Kidney tubule cell (primary cell): Measurements from ENCODE around the gene PDGFC.

ENCODE experiments used
- DNase-seq: peaks from one replicate; pipeline ENCODE4 v3.0.0-alpha.2; 2018; ENCODE audit warnings: low spot score

PDGFC gene, protein sequence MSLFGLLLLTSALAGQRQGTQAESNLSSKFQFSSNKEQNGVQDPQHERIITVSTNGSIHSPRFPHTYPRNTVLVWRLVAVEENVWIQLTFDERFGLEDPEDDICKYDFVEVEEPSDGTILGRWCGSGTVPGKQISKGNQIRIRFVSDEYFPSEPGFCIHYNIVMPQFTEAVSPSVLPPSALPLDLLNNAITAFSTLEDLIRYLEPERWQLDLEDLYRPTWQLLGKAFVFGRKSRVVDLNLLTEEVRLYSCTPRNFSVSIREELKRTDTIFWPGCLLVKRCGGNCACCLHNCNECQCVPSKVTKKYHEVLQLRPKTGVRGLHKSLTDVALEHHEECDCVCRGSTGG

DNA sequence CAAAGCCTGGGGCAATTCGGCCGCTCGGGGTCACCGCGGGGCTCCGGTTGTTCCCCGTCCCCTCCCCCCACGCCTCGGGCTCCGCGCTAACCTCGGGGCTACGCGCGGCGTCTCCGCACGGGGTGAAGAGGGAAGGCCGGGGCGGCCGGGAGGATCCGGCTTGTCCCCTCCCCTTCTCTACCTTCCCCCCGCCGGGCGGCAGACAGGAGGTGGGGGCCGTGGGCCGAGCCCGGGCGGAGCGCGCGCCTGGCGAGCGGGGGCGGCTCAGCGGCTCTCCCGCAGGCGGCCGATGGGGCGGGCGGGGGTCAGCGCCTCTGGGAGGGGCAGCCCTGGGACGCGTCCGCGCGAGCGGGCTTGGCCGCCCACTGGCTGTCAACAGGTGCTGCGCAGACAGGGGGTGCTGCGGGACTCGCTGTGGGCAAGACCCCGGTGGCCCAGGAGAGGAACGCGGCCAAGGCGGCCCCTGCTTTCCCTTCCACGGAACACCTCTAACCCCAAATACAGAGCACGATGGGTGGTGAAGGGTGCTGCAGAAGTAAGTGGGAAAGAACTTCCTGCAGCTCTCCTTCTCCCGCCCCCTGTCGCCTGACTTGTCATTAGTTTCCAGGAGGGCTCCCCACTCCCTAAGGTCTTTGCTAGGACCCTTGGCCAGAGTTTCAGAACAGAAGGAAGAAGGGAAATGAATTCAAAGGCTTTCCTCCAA, at the start of gene PDGFC:
PDGFC (minus strand) TSS at position 124 of the 703 bp plus-strand sequence. CDS start 896 bp downstream, outside the sequence.
- DNase-seq, result peak; percentile 89

DNA sequence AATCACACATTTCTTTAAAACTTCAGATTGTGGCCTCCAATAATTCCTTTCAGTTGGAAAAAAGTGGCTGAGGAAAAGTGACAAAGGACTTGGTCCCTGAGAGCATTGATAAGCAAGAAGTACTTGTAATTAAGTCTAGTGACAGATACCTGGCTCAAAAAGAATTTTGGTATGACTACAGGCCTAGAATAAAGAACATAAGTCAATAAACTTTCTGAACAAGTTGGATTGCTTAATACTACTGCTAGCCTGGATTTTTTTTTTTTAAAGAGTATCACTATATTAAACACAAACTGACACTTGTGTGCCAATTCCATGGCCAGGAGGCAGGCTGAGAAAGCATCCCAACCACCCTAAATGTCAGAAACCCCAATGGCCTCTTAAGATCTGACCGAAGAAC, 49.3 kb upstream of the PDGFC start:
- no peak for DNase-seq

DNA sequence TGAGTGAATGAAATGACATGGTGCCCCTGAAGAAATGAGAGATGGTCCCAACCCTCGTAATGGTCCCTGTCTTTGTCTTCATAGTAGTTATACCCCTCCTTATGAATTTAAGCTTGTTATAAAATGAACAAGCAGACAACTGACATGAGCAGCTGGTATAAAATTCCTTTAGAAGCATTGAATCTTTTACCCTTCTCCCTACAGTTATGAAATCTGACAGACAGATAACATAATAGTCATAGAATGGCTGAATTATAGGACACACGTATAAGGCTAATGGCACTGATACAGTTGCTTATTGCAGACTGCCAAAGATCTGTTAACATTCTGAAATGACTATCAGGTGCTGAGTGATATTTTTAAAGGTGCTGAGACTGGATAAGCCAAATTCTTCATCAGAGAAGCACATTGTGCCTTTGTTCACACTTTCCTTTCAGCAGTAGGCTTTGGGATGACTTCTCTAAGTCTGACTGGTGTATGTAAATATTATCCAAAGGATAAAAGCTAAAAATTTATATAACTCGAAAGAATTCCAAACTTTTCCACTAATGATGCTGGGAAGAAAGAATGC, 47.4 kb upstream of the PDGFC start:
- DNase-seq, result no peak

DNA sequence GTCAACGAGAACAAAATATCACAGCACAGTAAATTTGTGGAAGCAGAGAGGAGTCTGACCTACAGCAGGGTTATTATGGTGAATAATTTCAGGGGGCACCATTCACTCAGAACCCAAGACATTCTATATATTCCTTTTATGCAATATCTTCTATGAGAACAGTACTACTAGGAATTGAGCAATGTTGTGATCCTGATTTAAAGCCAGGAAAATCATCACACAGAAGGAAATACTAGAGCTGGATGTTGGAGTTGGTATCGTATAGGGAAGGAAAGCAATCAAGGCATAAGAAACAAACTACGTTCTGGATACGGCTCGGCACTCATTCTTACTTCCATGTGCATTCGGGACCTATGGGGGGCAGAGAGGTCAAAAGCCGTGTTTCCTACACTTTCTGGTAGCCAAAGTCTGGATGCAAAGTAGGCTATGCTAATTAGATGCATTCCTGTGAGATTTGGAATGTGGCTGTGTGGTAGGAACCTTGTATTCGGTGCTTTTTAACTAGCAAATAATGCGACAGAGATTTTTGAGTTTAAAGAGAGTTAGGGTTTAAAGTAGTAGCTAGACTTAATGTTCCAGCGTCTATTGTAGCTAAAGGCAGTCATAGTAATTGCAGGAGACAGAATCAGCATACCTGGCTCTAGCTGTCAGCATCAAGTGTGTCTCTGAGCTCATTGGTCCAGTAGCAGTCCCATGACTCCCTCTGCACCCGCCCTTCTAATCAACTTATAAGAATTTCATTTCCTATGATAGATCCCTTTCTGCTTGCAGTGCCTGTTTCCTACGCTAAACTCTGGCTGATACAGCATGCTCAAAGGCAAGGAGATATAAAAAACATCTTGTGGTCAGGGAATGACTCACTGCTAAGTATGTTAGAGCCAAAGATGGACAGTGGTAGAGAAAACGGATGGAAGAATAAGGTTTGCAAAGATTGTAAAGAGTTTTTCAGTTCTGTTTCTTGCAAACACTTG, 43.3 kb upstream of the PDGFC start:
- DNase-seq, result peak; percentile 77

DNA sequence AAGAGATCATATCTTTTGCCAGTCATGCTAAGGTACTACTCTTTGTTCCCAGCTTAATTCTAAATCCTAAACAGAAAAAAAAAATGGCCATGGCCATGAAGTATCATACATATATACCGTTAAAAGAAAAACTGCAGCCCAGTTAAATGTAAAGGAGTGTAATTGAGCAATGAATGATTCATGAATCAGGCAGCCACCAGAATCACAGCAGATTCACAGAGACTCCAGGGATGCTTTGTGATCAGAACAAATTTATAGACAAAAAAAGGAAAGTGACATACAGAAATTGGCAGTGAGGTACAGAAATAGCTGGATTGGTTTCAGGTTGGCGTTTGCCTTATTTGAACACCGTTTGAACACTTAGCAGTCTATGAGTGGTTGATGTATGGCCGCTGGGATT, 42.1 kb upstream of the PDGFC start:
- no peak for DNase-seq

DNA sequence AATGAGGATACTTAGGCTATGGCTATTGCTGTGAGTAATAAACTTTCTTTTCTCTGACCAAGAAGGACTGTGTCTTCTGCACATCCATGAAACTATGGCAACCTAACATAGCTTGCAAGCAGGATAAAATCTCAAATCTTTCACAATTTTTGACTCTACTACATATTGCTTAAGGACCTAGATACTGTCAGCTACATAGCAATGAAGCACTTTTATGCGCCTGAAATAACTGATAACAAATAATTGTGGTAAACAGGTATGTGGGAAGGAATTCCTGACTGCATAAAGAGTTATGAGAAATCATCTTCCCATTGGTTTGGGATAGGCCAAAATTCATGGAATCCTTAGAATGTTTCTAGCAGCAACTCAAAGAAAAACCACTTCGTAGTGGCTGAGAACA, 41.2 kb upstream of the PDGFC start:
- DNase-seq, result peak; percentile 50

DNA sequence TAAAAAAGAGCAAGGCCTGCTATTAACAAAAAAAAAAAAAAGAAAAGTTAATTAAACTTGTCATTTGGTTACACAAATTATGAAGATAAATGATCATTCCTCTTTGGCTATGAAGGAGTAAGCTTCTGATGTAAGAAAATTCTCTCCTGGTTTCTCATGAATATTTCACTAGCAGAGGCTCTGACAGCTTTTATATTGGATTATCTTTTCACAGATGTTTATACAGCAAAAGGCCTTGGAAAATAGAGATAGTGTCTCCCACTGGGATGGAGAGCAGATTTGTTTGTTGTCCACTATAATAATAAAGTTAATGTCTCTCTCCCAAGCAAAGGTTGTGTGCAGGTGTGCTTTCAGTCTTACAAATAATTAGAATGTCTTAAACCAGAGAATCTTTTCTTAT, 40.7 kb upstream of the PDGFC start:
- no peak for DNase-seq

DNA sequence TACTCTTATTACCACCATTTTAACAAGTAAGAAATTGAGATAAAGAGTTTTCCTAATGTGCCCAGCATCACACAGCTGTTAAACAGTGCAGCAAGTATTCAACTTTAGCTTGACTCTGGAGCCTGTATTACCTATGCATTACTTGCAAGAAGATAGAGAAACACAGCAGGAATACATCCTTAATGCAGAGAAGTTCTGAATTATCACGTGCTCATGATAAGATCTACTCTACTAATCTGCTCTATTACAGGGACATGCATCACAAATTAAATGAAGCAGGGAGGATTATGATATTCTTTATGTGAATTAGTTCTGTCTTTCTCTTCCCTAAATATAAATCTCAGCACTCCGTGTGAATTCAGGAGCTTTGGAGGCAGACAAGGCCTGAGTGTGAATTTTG, 39.0 kb upstream of the PDGFC start:
- no peak for DNase-seq

DNA sequence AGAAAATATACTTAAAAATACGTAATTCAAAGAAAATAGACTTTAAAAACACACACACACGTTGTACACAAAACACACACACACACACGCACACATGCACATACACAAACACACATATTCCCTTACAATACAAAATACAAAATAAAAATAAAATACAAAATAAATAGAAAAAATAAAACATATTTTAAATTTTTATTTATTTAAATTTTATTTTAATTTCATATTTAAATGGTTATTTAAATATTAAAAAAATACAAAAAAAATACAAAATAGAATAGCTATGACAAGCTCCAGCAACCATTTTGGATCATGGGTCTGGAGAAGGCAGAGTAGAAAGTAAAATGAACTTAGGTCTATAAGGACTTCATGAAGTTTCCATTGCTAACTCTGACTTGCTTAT, 34.2 kb upstream of the PDGFC start:
- no peak for DNase-seq

DNA sequence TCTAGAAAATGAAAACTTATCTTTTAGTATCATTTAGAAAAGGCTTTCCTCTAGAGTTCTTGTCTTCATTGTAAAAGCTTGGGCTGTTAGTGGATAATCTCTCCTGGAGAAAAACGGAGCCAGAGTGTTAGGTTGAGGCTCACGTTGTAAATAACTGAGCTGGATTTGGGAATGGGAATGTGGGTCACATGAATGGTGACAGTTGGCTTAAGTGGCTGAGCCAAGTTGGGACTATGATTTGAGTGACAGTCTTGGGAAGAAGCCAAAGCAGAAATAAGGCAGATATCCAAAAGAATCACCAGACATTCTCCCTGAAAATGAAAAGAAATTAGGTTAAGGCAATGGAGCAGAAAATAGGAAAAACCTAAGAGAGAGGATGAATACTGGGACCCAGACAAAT, 33.6 kb upstream of the PDGFC start:
- no peak for DNase-seq

DNA sequence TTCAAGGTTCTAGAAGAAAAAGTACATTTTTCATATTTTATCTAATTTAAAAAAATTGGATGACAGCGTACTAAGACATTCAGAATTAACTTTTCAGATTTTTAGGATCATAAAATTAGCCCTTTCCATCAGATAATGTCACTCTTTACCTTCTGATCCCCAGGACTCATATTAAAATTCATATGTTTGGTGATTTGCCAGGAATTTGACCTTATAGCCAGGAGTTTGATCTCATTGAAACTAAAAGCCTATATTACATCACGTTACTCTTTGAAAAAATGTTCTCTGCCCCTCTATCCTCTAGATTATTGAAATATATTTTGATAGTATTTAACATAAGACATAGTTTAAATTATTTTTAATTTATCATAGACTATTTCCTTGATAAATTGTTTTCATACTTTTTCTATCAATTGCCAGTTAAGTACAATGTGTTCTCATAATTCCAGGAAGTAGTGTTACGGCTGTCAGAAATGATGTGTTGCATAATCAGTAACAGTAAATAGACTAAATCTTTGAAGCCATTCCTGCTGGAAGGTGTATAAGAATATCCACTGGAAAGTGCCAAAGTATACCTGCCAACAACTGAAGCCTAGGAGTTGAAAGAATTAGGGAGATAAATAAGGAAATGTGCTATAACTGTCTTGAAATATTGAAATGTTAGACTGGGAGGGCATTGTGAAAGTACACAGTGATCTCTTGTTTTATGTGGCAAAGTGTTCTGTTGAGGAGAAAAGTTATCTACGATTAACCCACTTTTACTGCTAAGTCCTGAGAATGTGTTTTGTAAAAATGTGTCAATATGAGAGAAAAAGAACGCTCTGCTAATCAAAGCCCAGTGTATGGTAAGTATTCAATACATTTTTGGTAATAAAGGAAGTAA, 32.9 kb upstream of the PDGFC start:
- DNase-seq, result peak; percentile 19

DNA sequence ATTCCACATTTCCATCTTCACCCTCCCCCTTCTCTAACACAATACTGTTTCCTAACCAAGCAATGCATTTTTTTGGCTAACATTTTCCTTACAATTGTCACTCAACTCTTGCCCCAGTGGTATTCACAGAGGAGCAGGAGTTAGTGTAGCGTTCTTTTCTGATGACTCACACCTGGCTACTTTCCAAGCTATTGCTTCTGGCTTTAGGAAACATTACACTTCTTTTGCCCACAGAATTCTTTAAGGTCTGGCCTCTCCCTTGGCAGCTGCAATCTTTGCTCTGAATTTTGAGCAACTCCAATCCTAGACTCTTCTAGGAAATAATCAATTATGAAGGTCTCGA, 27.5 kb upstream of the PDGFC start:
- peak; percentile 98 for DNase-seq

DNA sequence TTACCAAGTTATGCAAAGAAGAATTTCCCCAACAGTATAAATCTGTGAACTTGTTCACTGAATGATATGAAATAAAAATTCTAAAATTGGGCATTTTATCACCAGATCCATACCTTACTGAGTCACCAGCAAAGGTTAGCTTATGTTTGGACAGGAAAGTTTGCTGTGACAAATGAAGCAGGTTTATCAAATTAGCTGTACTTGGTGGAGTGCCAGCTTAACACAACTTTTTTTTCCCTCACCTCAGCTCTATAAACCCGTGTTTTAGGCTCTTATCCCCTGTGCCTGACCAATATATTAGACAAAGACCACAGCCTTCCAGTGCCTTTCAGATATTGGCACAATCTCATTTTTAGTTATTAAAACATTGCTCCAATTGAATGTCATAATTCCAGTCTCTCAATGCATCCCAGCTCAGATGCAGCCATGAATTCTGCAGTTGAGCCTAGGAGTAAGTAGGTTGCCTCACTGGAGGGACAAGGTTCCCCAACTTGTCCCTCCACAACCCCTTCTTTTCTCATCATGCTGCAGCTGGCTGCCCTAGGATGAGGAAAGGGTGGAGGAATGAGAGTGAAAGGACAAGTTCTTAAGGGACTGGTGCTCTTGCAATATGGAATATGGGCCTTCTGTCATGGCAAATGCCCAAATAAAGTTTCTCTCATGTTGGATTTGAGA, 27.0 kb upstream of the PDGFC start:
- no peak for DNase-seq

DNA sequence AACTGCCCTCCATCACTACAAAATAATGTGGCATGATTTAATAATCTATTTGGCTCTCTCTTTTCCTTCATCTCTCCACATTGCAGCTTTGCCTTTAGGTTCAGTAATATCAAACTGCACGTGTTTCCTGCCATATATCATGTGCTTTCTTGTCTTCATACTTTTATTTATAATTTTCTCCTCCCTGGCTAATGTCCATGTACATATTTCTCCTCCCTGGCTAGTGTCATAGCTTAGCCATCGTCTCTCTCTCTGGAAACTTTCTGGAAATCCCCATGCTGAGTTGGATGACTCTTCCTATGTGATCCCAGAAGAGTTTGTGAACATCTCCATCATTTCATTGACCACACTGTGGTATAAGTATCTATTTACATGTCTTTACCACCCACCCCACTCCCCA, 21.3 kb upstream of the PDGFC start:
- DNase-seq, result peak; percentile 51

DNA sequence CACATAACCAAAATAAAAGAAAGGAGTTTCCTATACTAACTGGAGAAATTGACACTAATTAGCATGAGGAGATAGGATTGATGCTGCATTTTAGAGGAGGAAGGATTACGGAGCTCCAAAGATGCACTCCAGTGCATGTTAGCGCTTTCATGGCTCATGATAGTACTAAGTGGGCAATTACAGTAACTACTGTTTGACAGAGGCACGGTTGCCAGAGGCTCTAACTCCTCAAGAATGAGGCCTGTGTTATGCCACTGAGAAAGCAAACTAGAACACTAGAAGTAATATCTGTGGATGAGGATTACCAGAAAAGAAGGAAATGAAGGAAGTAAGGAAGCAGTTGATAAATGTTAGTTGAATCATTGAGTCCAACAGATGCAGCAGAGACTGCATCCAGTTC, 19.6 kb upstream of the PDGFC start:
- no peak for DNase-seq

DNA sequence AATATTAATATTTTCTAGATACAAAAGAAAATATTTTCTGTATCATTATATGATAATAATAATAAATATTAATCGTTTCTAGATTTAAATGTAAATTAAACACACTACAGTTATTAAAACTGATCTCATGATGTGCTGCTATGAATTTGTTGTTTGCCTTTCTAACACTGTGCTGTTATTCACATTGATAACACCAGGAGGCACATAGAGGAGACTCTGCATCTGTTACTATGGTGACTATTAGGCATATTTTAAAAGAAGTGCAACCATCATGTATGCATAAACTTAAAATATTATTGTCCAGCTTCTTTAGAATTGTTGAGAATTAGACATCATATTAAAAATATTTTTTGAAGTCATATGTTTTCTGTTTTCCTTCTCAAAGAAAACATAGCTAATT, 11.8 kb upstream of the PDGFC start:
- no peak for DNase-seq

DNA sequence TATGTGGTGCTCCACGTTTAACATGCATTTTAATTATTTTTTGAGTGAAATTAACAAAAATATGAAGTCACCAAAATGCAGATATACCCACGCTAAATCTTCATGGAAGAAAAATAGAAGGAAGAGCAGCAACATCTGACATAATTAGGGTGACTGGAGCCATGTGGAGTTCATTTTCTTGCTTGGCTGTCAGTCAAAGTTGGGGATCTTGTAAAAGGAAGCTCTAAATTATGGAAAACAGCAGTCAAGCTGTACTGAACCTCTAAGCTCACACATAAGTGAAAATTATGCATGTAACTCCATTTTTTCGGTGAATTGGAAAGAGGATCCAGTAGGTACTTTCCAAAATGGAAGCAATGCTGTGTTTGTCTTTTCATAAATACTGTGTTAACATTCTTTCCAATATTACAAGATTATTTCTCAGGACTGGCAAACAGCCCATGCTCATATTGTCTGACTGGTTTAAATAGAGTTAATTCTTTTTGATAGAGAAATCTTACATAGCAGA, 9.7 kb upstream of the PDGFC start:
- no peak for DNase-seq

DNA sequence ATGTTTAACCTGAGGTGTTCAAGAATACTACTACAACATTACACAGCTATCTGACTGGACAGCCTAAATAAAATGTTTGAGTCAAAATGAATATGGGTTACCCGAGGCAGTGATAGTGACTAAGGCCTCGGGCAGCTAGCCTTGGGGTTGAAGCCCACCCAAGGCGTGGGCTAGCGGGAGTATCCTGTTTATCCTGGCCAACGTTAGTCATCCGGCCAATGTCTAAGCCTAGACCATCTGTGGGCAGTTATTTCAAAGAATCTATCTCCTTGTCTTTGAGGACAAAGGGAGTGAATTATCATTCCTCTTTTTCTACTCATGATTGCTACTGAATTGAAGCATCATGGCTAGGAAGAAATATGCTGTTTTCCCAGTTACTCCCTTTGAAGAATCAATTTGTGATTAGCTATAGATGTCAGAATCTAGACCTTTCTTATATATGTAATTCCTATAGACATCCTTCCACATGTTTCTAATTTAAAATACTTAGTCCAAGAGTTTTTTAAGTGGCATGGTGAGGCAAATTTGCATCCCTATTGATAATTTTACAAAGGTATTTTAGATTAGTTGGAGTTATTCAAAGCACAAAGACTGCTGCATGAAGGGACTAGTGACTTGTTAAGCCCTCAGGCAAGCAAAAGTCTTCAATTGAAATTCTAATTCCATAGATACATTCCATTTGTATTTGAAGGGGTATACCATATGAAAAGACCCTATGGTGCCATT, 6.0 kb upstream of the PDGFC start:
- peak; percentile 57 for DNase-seq

DNA sequence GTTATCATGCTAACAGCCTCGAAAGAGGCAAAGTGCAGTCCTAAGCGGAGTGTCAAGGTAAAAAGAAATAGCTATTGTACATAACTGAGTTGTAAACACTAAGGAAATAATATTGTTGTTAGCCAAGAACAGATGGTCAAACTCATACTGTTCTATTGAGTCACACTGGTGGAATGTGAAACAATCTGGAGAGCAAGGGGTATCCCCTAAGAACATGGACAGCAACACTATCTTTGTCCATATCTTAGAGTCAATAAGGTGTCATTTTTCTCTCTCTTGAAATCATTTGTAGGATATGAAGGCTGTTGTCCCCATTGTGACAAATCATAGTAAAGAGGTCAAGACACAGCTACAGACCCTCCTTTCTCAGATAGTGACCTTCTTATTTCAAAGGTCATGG, 4.5 kb upstream of the PDGFC start:
- peak; percentile 87 for DNase-seq

DNA sequence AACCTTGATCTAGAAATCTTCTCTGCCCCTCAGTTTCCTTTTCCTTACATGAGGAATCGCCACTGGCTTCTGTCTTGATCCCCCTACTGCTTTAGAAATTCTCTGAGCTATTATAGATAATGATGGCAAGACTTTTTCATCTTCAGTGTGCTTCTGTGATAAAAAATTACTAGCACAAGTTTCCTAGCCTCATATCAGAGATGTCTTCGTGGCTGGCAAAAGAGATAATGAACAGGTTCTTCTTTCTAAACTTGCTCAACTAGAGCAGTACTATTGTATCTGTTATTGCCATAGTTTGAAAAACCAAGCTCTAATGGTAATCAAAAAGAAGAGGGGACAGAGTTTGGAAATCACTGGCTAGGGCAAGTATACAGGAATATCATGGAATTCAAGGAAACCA, 4.1 kb upstream of the PDGFC start:
- no peak for DNase-seq
